NCI-H128 (cell line): ENCODE data around the gene VWA2.

ENCODE experiments used
- DNase-seq: peaks from one replicate; lab custom pipeline; 2025; ENCODE audit not compliant: unreplicated experiment; lab: John Stamatoyannopoulos, UW

VWA2 gene

DNA sequence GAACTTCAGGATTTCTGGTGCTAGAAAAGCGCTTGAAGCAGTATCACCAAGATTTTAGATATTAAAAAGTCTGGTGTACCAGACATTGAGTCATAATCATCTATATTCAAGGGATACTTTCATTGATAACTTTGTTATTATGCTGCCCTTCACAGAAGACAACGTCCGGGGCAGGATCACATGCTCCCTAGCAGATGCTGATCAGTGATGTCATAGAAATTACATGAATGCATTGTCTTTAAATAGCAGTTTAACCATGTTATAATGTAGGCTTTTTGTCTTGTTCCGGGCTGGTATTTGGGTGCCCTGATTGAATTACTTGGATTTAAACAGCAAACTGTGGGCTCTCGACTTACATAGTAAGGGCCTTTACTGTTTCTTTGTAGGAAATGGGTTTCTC lies 54.0 kb downstream of the VWA2 start:
- no peak for DNase-seq

DNA sequence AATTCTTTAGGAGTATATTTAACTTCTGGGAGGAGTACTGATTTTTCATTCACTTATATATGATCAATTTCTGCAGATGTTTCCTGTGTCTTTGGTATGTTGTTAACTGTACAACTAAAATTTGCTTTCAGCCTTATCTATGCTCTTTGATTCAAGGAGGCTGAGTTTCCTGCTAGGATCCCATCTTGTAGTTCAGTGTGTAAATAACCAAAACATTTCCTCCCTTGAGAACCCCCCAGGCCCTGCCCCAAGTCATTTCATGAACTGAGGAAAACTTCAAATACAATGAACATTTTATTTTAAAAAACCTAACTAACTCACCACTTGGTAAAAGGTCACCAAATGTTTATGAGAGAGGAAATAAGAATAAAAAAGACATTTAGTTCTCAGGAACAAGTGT lies 55.5 kb downstream of the VWA2 start:
- no peak for DNase-seq

DNA sequence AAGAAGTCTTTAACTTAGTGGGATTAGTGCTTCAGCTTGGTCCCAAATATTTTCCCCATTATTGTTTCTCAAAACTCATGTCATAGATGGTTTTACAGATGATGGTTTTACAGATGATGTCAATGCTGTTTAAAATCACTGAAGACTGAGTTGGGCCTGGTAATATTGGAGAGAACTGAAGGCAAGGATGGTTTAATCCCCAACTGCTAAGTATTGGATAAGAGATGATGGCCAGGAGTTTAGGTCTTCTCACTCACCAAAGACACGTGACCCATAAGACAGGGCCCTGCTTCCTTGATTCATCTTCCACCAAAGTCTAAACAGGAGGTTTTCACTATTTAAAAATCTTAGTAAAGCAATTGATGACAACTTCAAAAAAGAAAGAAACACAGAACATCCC lies 56.3 kb downstream of the VWA2 start:
- DNase-seq = no peak

GRCh38 chr10:114297136-114297705 lies 58.2 kb downstream of the VWA2 start:
- no peak for DNase-seq

DNA sequence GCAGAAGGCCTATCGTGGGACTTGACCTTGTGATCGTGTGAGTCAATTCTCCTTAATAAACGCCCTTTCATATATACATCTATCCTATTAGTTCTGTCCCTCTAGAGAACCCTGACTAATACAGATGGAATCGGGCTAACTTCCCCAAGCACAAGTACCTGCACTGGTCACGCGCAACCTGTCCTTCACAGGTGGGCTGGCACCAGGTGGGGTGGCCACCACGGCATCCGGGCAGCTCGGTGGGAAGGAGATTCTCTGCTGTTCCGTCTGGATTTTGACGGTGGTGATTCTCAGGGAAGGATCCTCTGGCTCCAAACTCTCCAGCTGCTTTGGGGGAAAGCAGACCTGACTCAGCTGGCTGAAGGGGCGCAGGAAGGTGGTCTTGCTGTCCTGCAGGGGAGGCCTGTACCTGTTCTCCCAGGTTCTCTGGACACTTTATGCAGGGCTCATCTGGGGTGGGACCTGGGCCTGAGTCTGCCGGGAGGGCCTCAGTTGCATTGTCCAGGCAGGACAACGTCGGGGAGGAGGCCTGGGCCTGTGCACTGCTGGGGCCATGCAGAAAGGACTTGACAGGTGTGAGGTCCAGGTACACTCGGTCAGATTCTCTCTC lies 61.1 kb downstream of the VWA2 start:
- no peak for DNase-seq

DNA sequence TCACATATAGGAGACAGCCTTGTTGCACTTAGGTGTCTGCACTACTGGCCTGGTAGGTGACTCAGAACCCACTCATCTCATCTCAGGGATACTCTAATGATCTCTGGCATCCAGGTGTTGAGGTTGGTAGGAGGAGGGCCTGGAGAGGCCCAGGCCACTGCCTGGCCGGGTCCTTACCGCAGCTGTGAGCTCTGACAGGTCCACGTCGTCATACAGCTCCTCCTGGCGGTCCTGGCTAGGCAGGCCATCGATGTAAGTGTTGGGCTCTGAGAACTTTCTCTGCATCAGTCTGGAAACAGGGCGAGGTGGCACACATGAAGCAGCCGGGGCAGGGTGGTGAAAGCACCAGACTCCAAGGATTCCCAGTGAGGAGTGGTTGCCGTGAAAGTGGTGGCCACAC lies 62.1 kb downstream of the VWA2 start:
- no peak for DNase-seq

- DNase-seq = no peak
These were observed 63.1 kb downstream of the VWA2 start for GRCh38 chr10:114301951-114302710.

- DNase-seq = no peak
These were observed 64.5 kb downstream of the VWA2 start for GRCh38 chr10:114303556-114303955.

- DNase-seq = peak; percentile 56
These were observed 65.0 kb downstream of the VWA2 start for GRCh38 chr10:114304017-114304570.

- DNase-seq = no peak
These were observed 65.7 kb downstream of the VWA2 start for GRCh38 chr10:114304571-114305421.

GRCh38 chr10:114305521-114305925 lies 66.5 kb downstream of the VWA2 start:
- no peak for DNase-seq

DNA sequence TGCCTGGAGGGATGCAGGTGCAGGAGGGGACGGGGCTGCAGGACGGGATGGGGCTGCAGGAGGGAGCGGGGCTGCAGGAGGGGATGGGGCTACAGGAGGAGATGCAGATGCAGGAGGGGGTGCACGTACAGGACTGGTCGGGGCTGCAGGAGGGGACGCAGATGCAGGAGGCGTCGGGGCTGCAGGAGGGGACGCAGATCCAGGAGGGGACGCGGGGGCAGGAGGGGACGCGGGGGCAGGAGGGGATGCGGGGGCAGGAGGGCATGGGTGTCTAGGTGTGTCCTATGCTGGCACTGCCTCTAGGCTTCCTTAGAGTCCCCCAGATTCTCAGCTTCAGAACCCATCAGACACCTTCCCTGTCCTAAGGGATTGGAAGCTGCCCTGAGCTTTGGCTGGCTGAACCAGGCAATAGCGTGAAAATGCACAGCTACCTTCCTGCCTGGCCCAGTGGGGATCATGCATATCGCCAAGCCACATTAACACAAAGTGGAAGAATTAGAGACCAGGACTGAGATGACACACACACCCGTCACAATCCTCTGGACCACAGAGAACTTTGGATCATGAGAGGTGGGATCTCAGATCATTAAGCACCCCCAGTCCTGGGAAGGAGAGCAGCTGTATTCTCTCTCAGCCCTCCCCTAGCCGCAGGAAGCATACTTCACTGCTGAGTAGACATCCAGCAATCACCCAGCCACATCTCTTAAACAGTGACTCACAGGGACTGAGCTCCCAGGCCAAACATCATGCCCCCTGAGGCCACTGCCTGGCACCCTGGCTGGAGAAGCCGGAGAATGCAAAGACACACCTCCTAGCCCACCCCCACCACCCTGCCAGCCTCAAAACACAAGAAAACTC lies 67.3 kb downstream of the VWA2 start:
- DNase-seq = no peak

- DNase-seq = no peak
These were observed 68.7 kb downstream of the VWA2 start for GRCh38 chr10:114307731-114308130.

GRCh38 chr10:114308531-114309363 lies 69.7 kb downstream of the VWA2 start:
- DNase-seq = no peak

- no peak for DNase-seq
These were observed 70.3 kb downstream of the VWA2 start for GRCh38 chr10:114309364-114309651.

GRCh38 chr10:114310346-114310745 lies 71.3 kb downstream of the VWA2 start:
- DNase-seq = no peak

- no peak for DNase-seq
These were observed 72.0 kb downstream of the VWA2 start for GRCh38 chr10:114311023-114311422.

GRCh38 chr10:114311496-114312209 lies 72.6 kb downstream of the VWA2 start:
- no peak for DNase-seq

GRCh38 chr10:114313139-114313538 lies 74.1 kb downstream of the VWA2 start:
- DNase-seq = no peak
